LHCN-M2 (cell line): ENCODE results near the gene HECA. TPM values are rescaled to one million over a fixed set of nuclear protein-coding genes. Genes with fewer than 3 reads are reported as not detected.
"Not testable (repeated sequence)": the region's sequence is repeated elsewhere in the genome, so short reads cannot be mapped to it uniquely, and the experiment has no call there.

Source experiments
- DNase-seq: peaks from one replicate; pipeline ENCODE4 v3.0.0-alpha.2; 2012; ENCODE audit warnings: low read depth
- total RNA-seq: library from RNA; depleted of rRNA; stranded (reverse); fragments of >200 nt; gene quantifications from 2 replicates; pipeline ENCODE4 v1.2.3, GENCODE V29; 2014; rRNA removed

Gene HECA
- total RNA-seq, 1 experiment from 2014 or later: 8.6 TPM

DNA sequence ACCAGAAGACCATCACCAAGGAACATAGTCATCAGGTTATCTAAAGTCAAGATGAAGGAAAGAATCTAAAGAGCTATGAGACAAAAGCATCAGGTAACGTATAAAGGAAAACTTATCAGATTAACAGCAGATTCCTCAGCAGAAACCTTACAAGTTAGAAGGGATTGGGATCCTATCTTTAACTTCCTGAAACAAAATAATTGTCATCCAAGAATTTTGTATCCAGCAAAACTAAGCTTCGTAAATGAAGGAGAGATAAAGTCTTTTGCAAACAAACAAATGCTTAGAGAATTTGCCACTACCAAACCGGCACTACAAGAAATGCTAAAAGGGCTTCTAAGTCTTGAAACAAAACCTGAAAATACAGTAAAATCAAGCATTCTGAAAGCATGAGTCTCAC, 71.0 kb downstream of the HECA start:
- DNase-seq: no peak

- DNase-seq: not testable (repeated sequence)
Observed at GRCh38 chr6:139210766-139211165, 75.9 kb downstream of the HECA start.

GRCh38 chr6:139212460-139212859, 77.6 kb downstream of the HECA start:
- DNase-seq: not testable (repeated sequence)

DNA sequence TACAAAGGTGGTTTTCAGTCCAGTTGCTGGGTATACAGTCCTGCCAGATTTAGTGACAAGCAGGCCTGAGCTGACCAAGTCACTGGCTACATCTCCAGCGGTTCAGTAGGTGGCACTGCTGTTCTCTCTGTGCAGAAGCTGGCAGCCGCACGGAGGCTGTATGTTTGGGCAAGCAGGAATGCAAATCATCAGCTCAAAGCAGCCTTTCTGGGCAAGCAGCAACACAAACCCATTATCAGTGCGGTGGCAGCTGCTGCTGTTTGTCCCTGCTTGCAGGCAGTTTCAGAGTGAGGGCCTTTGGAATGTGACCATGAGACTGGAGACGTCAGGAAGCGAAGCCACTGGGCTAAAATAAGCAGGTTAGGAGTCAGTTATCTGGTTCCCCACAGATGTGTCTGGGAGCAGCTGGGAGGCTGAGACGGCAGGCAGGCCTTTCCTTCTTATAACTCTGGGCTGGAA, 84.4 kb downstream of the HECA start:
- peak; percentile 99 for DNase-seq

GRCh38 chr6:139219746-139220145, 84.9 kb downstream of the HECA start:
- no peak for DNase-seq

- DNase-seq: not testable (repeated sequence)
Observed at GRCh38 chr6:139228387-139228786, 93.5 kb downstream of the HECA start.

Other genes with a start within 250 kb of the HECA start
- 37.0 and 46.1 TPM in 2 replicates for gene REPS1, start 146.8 kb upstream of the HECA start, total RNA-seq
- gene ABRACL, start 106.3 kb upstream of the HECA start, total RNA-seq: 34.8 and 51.5 TPM in 2 replicates
- 1.2 and 2.1 TPM in 2 replicates for gene TXLNB, start 156.9 kb downstream of the HECA start, total RNA-seq
- gene CITED2, start 239.6 kb downstream of the HECA start, total RNA-seq: 210 and 256 TPM in 2 replicates